Measurements from ENCODE around the gene C19orf47. TPM values are rescaled to one million over a fixed set of nuclear protein-coding genes. Genes with fewer than 3 reads are reported as not detected.
"Not testable (repeated sequence)": the region's sequence is repeated elsewhere in the genome, so short reads cannot be mapped to it uniquely, and the experiment has no call there.

Gene C19orf47
- total RNA-seq, 4 donors from 2014 or later: 12.3 to 16.5 (median 13.8) TPM

DNA sequence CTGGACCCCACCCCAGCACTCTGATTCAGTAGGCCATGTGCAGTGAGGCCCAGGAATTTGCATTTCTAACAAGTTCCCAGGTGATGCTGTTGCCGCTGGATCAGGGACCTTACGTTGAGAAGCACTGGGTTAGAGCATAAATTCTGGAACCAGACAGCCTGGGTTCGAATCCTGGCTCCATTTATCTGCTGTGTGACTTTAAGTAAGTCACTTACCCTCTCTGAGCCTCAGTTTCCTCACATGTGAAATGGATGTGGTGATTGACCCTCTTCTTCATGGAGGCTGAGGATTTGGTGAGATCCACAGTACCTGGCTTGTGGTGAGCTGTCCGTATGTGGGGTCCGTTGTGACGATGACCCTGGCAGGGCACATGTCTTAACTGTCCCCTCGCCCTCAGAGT lies 25.9 kb upstream of the C19orf47 start:
- Histone ChIP-seq H3K4me3 (no peak overlapping the region), H3K27ac (no peak overlapping the region), H3K36me3 (peaks cover 0 to 24% (median 0%) of the 10 kb centered on the region in 4 donors), H3K27me3 (no peaks in the 10 kb centered on the region), H3K9me3 (no peaks in the 10 kb centered on the region), H3K4me1 (no peaks in the 10 kb centered on the region)
- DNase-seq: no peak
- WGBS, 2 donors (ENCODE audit: low coverage in 1 of 2): 97% methylated on average over 7 of the region's 7 CpGs; no CpG with 5 or more reads in 1 of the 2 donors
- in situ Hi-C loops (cut with MboI; ENCODE audit: low pct_ligation_motif_present in 1 of 4, low pct_unique_long_range_greater_than_20kb in 1 of 4, low sequenced_read_pairs in 3 of 4) (no loop called here), intact Hi-C loops (cut with DNase I; ENCODE audit: low total_unique reads) (no loop called here)
- TF ChIP-seq POLR2A (IDR thresholded peaks at IDR 0.05) (no peak), POLR2AphosphoS5 (IDR thresholded peaks at IDR 0.05) (no peak), CTCF (IDR thresholded peaks at IDR 0.05) (no peak), EP300 (IDR thresholded peaks at IDR 0.05; ENCODE audit: low read depth) (no peak)

DNA sequence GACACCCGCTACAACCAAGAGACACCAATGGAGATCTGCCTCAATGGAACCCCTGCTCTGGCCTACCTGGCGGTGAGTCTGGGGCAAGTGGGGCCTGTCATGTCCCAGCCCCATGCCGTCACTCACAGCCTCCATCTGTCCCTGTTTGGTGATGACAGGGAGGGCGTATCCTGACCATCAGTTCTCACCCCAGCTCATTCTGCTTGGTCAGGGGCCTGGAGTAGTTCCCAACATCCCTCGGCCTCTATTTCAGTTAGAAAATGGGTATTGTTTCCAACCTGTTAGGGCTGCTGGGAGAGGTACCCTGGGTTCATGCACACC lies 23.6 kb upstream of the C19orf47 start:
- DNase-seq: no peak
- intact Hi-C loops (cut with DNase I; ENCODE audit: low total_unique reads): no loop called here
- no peak overlapping the region for H3K27ac ChIP-seq
- TF ChIP-seq EP300 (IDR thresholded peaks at IDR 0.05; ENCODE audit: low read depth) (no peak), POLR2A (IDR thresholded peaks at IDR 0.05) (no peak), POLR2AphosphoS5 (IDR thresholded peaks at IDR 0.05) (no peak), CTCF (IDR thresholded peaks at IDR 0.05) (no peak)
- WGBS, 2 donors (ENCODE audit: low coverage in 1 of 2): 100% methylated on average over 5 of the region's 5 CpGs; no CpG with 5 or more reads in 1 of the 2 donors
- no peak overlapping the region for H3K4me3 ChIP-seq
- no peaks in the 10 kb centered on the region for H3K27me3 ChIP-seq
- H3K36me3 ChIP-seq: peaks cover 0 to 16% (median 3%) of the 10 kb centered on the region in 4 donors
- peaks cover 0 to under 1% (median 0%) of the 10 kb centered on the region in 4 donors for H3K4me1 ChIP-seq
- no peaks in the 10 kb centered on the region for H3K9me3 ChIP-seq
- in situ Hi-C loops (cut with MboI; ENCODE audit: low pct_ligation_motif_present in 1 of 4, low pct_unique_long_range_greater_than_20kb in 1 of 4, low sequenced_read_pairs in 3 of 4): no loop called here

- H3K4me3 ChIP-seq: no peak overlapping the region
- intact Hi-C loops (cut with DNase I; ENCODE audit: low total_unique reads) (no loop called here), in situ Hi-C loops (cut with MboI; ENCODE audit: low pct_ligation_motif_present in 1 of 4, low pct_unique_long_range_greater_than_20kb in 1 of 4, low sequenced_read_pairs in 3 of 4) (no loop called here)
- H3K9me3 ChIP-seq: no peaks in the 10 kb centered on the region
- H3K27ac ChIP-seq: no peak overlapping the region
- TF ChIP-seq POLR2AphosphoS5 (IDR thresholded peaks at IDR 0.05) (no peak), CTCF (IDR thresholded peaks at IDR 0.05) (no peak), EP300 (IDR thresholded peaks at IDR 0.05; ENCODE audit: low read depth) (no peak), POLR2A (IDR thresholded peaks at IDR 0.05) (no peak)
- no peaks in the 10 kb centered on the region for H3K27me3 ChIP-seq
- H3K36me3 ChIP-seq: peaks cover 0 to 16% (median 3%) of the 10 kb centered on the region in 4 donors
- DNase-seq: no peak
- WGBS, 2 donors (ENCODE audit: low coverage in 1 of 2): 70 to 92% methylated on average over 2 to 7 of the region's 7 CpGs
- peaks cover 0 to 6% (median 0%) of the 10 kb centered on the region in 4 donors for H3K4me1 ChIP-seq
Observed at GRCh38 chr19:40370997-40371801, 23.0 kb upstream of the C19orf47 start.

- H3K27me3 ChIP-seq; DNase-seq; intact Hi-C loops (cut with DNase I; ENCODE audit: low total_unique reads); H3K4me3 ChIP-seq; H3K9me3 ChIP-seq; H3K27ac ChIP-seq; in situ Hi-C loops (cut with MboI; ENCODE audit: low pct_ligation_motif_present in 1 of 4, low pct_unique_long_range_greater_than_20kb in 1 of 4, low sequenced_read_pairs in 3 of 4): not testable (repeated sequence)
- peaks cover 0 to 13% (median 0%) of the 10 kb centered on the region in 4 donors for H3K4me1 ChIP-seq
- 93 to 100% methylated on average over 1 to 3 of the region's 3 CpGs for WGBS, 2 donors (ENCODE audit: low coverage in 1 of 2)
- peaks cover 0 to 16% (median 3%) of the 10 kb centered on the region in 4 donors for H3K36me3 ChIP-seq
Observed at GRCh38 chr19:40370253-40370652, 22.1 kb upstream of the C19orf47 start.
